OCI-LY3 (cell line): ENCODE measurements around the gene EFHC1.

Experiments
- H2AFZ ChIP-seq: fragments of 200-600, 300-600 bp; shearing (Covaris generic); 2 replicates; pipeline ENCODE4 v1.6.0; 2014; ENCODE audit warnings: antibody characterized with exemption, low read depth, low read length
- H3K27ac ChIP-seq: fragments of 200-600, 300-600 bp; sonication (generic); 2 replicates; pipeline ENCODE4 v1.5.1; 2014; ENCODE audit warnings: mild to moderate bottlenecking, low read length, moderate library complexity, mixed read lengths
- H3K27me3 ChIP-seq: fragments of 200-600, 300-600 bp; sonication (generic); 2 replicates; pipeline ENCODE4 v1.6.1; 2014; ENCODE audit warnings: low read depth, low read length, mixed read lengths
- H3K36me3 ChIP-seq: fragments of 200-600, 300-600 bp; sonication (generic); replicated peaks from 2 replicates; pipeline ENCODE3; 2014; ENCODE audit warnings: low read depth, low read length, mixed read lengths
- H3K4me1 ChIP-seq: fragments of 300-600, 200-600 bp; sonication (generic); 2 replicates; pipeline ENCODE4 v1.6.1; 2014; ENCODE audit warnings: low read length, mixed read lengths
- H3K4me2 ChIP-seq: fragments of 200-600, 300-600 bp; sonication (generic); 2 replicates; pipeline ENCODE4 v1.6.1; 2014; ENCODE audit warnings: low read length, mixed read lengths
- H3K4me3 ChIP-seq: fragments of 300-600, 200-600 bp; sonication (generic); 2 replicates; pipeline ENCODE4 v1.5.1; 2014; ENCODE audit warnings: antibody characterized with exemption, mild to moderate bottlenecking, low read length, moderate library complexity
- H3K79me2 ChIP-seq: fragments of 300-600, 200-600 bp; shearing (Covaris generic); 2 replicates; pipeline ENCODE4 v1.6.1; 2014; ENCODE audit warnings: mild to moderate bottlenecking, low read length, mixed read lengths
- H3K9ac ChIP-seq: fragments of 300-600, 200-600 bp; shearing (Covaris generic); 2 replicates; pipeline ENCODE4 v1.6.0; 2014; ENCODE audit warnings: mild to moderate bottlenecking, low read length, moderate library complexity
- H3K9me3 ChIP-seq: fragments of 200-600, 300-600 bp; shearing (Covaris generic); 2 replicates; pipeline ENCODE4 v1.6.1; 2014; ENCODE audit warnings: low read length, mixed read lengths; ENCODE audit not compliant: insufficient read depth
- H4K20me1 ChIP-seq: fragments of 200-600, 300-600 bp; sonication (generic); 2 replicates; pipeline ENCODE4 v1.6.1; 2016; ENCODE audit warnings: low read length, mixed read lengths; ENCODE audit not compliant: insufficient read depth
- EZH2phosphoT487 ChIP-seq: fragments of 200-600 bp; shearing (Covaris generic); IDR thresholded peaks from 2 replicates; pipeline ENCODE4 v1.6.1; 2018; ENCODE audit warnings: antibody characterized with exemption, mixed run types, low read depth
- TF ChIP-seq, protein P1 (sequence below): fragments of 200-600, 300-600 bp; sonication (generic); IDR thresholded peaks from 2 replicates; pipeline ENCODE4 v1.5.1; 2014; ENCODE audit warnings: antibody characterized with exemption, low read length, low read depth

The EFHC1 gene

DNA sequence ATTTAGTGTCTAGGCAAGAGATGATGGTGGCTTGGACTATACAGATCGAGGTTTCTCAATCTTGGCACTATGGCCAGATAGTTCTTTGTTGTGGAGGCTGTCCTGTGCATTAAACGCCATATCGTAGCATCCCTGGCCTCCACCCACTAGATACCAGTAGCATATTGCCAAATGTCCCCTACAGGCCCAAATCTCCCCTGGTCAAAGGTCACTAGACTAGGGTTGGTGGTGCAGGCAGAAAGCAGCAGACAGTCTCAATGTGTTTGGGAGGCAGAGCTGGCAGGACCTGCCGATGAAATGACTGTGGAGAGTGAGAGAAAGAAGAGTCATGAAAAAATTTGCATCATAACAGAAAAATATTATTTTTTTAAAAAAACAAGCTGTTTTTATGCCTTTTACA is 93.8 kb downstream of the EFHC1 start:
- Histone ChIP-seq H3K4me1 (peaks cover 32% of the 10 kb centered on the region), H3K27me3 (no peaks in the 10 kb centered on the region), H3K27ac (no peak overlapping the region), H3K9ac (no peak overlapping the region), H4K20me1 (no peaks in the 10 kb centered on the region), H3K36me3 (peaks cover 60% of the 10 kb centered on the region), H3K4me2 (no peak overlapping the region), H3K79me2 (peaks cover 8% of the 10 kb centered on the region), H3K9me3 (no peaks in the 10 kb centered on the region), H3K4me3 (no peak overlapping the region), H2AFZ (no peak overlapping the region)
- TF ChIP-seq, protein P1, sequence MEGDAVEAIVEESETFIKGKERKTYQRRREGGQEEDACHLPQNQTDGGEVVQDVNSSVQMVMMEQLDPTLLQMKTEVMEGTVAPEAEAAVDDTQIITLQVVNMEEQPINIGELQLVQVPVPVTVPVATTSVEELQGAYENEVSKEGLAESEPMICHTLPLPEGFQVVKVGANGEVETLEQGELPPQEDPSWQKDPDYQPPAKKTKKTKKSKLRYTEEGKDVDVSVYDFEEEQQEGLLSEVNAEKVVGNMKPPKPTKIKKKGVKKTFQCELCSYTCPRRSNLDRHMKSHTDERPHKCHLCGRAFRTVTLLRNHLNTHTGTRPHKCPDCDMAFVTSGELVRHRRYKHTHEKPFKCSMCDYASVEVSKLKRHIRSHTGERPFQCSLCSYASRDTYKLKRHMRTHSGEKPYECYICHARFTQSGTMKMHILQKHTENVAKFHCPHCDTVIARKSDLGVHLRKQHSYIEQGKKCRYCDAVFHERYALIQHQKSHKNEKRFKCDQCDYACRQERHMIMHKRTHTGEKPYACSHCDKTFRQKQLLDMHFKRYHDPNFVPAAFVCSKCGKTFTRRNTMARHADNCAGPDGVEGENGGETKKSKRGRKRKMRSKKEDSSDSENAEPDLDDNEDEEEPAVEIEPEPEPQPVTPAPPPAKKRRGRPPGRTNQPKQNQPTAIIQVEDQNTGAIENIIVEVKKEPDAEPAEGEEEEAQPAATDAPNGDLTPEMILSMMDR, result no peak
- TF ChIP-seq EZH2phosphoT487, result no peak

DNA sequence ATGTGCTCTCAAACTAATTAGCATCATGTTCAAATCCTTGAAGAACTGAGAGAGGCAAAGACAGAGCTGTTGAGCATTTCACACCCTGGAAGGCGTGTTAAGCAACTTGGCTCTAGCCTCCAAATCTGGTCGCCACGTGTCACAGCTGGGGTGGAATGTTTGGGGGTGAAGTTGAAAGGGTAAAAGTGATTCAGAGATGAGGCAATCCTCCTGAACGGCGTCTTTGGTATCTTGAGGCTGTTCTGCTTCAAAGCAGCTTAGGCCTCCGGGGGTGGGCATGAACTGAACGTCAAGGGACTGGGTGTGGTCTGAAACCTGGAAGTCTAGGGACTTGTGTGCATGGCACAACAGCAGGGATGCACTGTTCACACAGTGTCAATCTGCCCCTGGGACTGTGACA is 94.4 kb downstream of the EFHC1 start:
- Histone ChIP-seq H3K4me3 (no peak overlapping the region), H3K27me3 (no peaks in the 10 kb centered on the region), H3K27ac (no peak overlapping the region), H2AFZ (no peak overlapping the region), H4K20me1 (no peaks in the 10 kb centered on the region), H3K9me3 (no peaks in the 10 kb centered on the region), H3K4me2 (no peak overlapping the region), H3K4me1 (peaks cover 28% of the 10 kb centered on the region), H3K79me2 (peaks cover 8% of the 10 kb centered on the region), H3K36me3 (peaks cover 53% of the 10 kb centered on the region), H3K9ac (no peak overlapping the region)
- no peak for TF ChIP-seq EZH2phosphoT487
- TF ChIP-seq, protein P1, result no peak

DNA sequence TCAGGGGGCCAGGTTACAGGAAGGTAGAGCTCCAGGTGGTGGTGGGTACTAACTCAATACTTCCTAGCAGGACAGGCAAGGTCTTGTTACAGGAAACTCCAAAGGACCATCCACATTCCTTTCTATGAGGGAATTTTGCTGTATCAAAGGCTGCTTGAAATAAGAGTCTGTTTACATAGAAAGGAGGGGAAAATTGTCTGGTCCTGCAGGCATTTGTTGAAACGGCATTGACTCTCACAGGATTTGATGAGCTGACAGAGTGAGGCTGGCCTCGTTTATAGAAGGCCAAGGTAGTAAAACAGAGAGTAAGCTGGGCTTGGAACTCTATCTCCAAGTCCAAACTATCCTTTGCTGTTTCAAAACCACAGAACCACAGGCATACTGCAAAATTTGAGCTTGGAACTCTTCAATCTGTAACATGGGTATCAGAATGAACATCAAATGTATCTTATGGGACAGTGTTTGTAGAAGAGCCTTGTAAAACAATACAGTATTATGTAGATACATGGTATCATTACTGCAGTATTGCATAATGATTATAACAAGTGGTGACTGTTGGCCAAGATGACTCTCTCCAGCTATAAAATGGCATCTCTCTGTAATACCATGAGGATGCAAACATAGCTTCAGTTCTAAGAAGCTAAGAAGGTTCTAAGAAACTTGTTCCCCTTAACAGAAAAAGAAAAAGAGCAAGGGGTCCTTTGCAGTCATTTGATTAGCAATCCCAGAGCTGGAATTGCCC is 95.2 kb downstream of the EFHC1 start:
- Histone ChIP-seq H3K36me3 (peaks cover 51% of the 10 kb centered on the region), H3K4me3 (no peak overlapping the region), H3K4me1 (peaks cover 19% of the 10 kb centered on the region), H3K9ac (no peak overlapping the region), H3K4me2 (no peak overlapping the region), H3K27ac (no peak overlapping the region), H3K79me2 (peaks cover 8% of the 10 kb centered on the region), H3K27me3 (no peaks in the 10 kb centered on the region), H4K20me1 (no peaks in the 10 kb centered on the region), H3K9me3 (no peaks in the 10 kb centered on the region), H2AFZ (no peak overlapping the region)
- no peak for TF ChIP-seq EZH2phosphoT487
- TF ChIP-seq, protein P1, result no peak

DNA sequence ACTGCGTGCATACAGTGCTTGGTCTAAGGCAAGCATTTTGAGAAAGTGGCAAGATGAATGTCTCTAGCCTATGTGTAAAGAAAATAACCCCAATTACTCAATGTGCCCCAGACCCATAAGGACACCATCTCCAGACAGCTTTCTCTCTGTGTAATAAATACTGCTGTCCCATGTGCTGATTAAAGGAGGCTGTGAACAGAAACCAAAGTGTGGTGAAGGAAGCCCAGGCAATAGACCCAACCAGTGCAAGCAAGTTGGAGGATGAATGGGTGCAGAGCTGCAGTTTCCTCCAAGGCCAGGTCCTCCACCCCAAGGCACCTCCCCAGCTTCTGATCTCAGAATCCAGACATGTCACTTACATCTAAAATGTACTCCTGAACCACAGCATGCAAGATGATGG is 96.1 kb downstream of the EFHC1 start:
- H3K4me3 ChIP-seq, result no peak overlapping the region
- H3K4me1 ChIP-seq, result peaks cover 15% of the 10 kb centered on the region
- H3K36me3 ChIP-seq, result peaks cover 44% of the 10 kb centered on the region
- H3K9ac ChIP-seq, result no peak overlapping the region
- no peak overlapping the region for H3K4me2 ChIP-seq
- H4K20me1 ChIP-seq, result no peaks in the 10 kb centered on the region
- H3K27me3 ChIP-seq, result no peaks in the 10 kb centered on the region
- no peak overlapping the region for H2AFZ ChIP-seq
- no peak overlapping the region for H3K27ac ChIP-seq
- peaks cover 8% of the 10 kb centered on the region for H3K79me2 ChIP-seq
- no peaks in the 10 kb centered on the region for H3K9me3 ChIP-seq
- TF ChIP-seq EZH2phosphoT487, result no peak
- TF ChIP-seq, protein P1, result no peak
